ENCODE measurements around the gene CERS4. TPM values are rescaled to one million over a fixed set of nuclear protein-coding genes. Genes with fewer than 3 reads are reported as not detected.
"Not testable (repeated sequence)": the region's sequence is repeated elsewhere in the genome, so short reads cannot be mapped to it uniquely, and the experiment has no call there.

The CERS4 gene
- total RNA-seq, 1 donor from 2014 or later: 19.1 TPM

GRCh38 chr19:8238251-8238650, 29.1 kb downstream of the CERS4 start:
- no peak for ATAC-seq (ENCODE audit: poor library complexity)
- no peak for DNase-seq
- intact Hi-C loops (cut with DNase I): no loop called here

GRCh38 chr19:8239528-8240273, 30.5 kb downstream of the CERS4 start:
- no peak for ATAC-seq (ENCODE audit: poor library complexity)
- intact Hi-C loops (cut with DNase I): no loop called here
- no peak for DNase-seq

GRCh38 chr19:8240274-8241229, 31.4 kb downstream of the CERS4 start:
- ATAC-seq (ENCODE audit: poor library complexity) (peak; percentile 89), DNase-seq (peak; percentile 91)
- intact Hi-C loops (cut with DNase I): no loop called here

GRCh38 chr19:8241646-8242045, 32.5 kb downstream of the CERS4 start:
- intact Hi-C loops (cut with DNase I): no loop called here

GRCh38 chr19:8242211-8242821, 33.1 kb downstream of the CERS4 start:
- DNase-seq: no peak
- intact Hi-C loops (cut with DNase I): no loop called here
- no peak for ATAC-seq (ENCODE audit: poor library complexity)

More at GRCh38 chr19:8241646-8242045, 32.5 kb downstream of the CERS4 start:
- ATAC-seq (ENCODE audit: poor library complexity): no peak
- DNase-seq: no peak

GRCh38 chr19:8243146-8243545, 34.0 kb downstream of the CERS4 start:
- DNase-seq: no peak
- ATAC-seq (ENCODE audit: poor library complexity): no peak
- intact Hi-C loops (cut with DNase I): no loop called here

- ATAC-seq (ENCODE audit: poor library complexity): no peak
- no peak for DNase-seq
- intact Hi-C loops (cut with DNase I): no loop called here
Observed at GRCh38 chr19:8244442-8244841, 35.3 kb downstream of the CERS4 start.

GRCh38 chr19:8245869-8246835, 37.0 kb downstream of the CERS4 start:
- no peak for ATAC-seq (ENCODE audit: poor library complexity)
- intact Hi-C loops (cut with DNase I): no loop called here
- DNase-seq: no peak

- intact Hi-C loops (cut with DNase I); DNase-seq; ATAC-seq (ENCODE audit: poor library complexity): not testable (repeated sequence)
Observed at GRCh38 chr19:8247129-8247890, 38.1 kb downstream of the CERS4 start.

- ATAC-seq (ENCODE audit: poor library complexity): no peak
- intact Hi-C loops (cut with DNase I): no loop called here
Observed at GRCh38 chr19:8248348-8249328, 39.5 kb downstream of the CERS4 start.

GRCh38 chr19:8250596-8250995, 41.4 kb downstream of the CERS4 start:
- intact Hi-C loops (cut with DNase I): loop anchor here (5.0 kb wide), 2 partner anchors 43 to 308 kb away; partner anchors contain the start of genes CERS4 and TIMM44
- no peak for ATAC-seq (ENCODE audit: poor library complexity)

More at GRCh38 chr19:8248348-8249328, 39.5 kb downstream of the CERS4 start:
- DNase-seq: no peak

GRCh38 chr19:8251025-8251472, 41.9 kb downstream of the CERS4 start:
- peak; percentile 90 for DNase-seq
- intact Hi-C loops (cut with DNase I): loop anchor here (5.0 kb wide), 2 partner anchors 44 to 309 kb away; partner anchors contain the start of genes CERS4 and TIMM44
- ATAC-seq (ENCODE audit: poor library complexity): peak; percentile 94

More at GRCh38 chr19:8250596-8250995, 41.4 kb downstream of the CERS4 start:
- no peak for DNase-seq

- intact Hi-C loops (cut with DNase I): loop anchor here (2.0 to 5.0 kb wide), 3 partner anchors 46 to 311 kb away; partner anchors contain the start of genes CERS4 and TIMM44
- peak; percentile 91 for DNase-seq
Observed at GRCh38 chr19:8252922-8253589, 43.9 kb downstream of the CERS4 start.

GRCh38 chr19:8253678-8254077, 44.5 kb downstream of the CERS4 start:
- no peak for ATAC-seq (ENCODE audit: poor library complexity)
- intact Hi-C loops (cut with DNase I): loop anchor here (2.0 to 5.0 kb wide), 3 partner anchors 46 to 311 kb away; partner anchors contain the start of genes CERS4 and TIMM44
- DNase-seq: no peak

More at GRCh38 chr19:8252922-8253589, 43.9 kb downstream of the CERS4 start:
- ATAC-seq (ENCODE audit: poor library complexity): peak; percentile 67

All from Right ventricle myocardium superior (tissue), 1 donor.